K562 (cell line): ENCODE results near the gene TENT4A. TPM values are rescaled to one million over a fixed set of nuclear protein-coding genes. Genes with fewer than 3 reads are reported as not detected.

Source experiments
- ATAC-seq: fragments of 200-7000 bp; cut with Tn5 transposase; 3 replicates; pipeline ENCODE4 v1.9.1; 2020; ENCODE audit warnings: moderate library complexity
- BruUV-seq: library from RNA; stranded (reverse); fragments of 400-500 nt; replicated peaks from 2 replicates; lab custom pipeline; 2021; lab: Mats Ljungman, UMichigan
- CTCF ChIA-PET: fragments of 300-600 bp; formaldehyde crosslinking; extraction: SDS; loops from one replicate; lab custom pipeline; 2021; ENCODE audit warnings: low intra/inter-chr PET ratio; lab: Yijun Ruan, JAX
- POLR2A ChIA-PET: fragments of 300-600, 350-650 bp; sonication (Branson Sonifier 250); formaldehyde crosslinking; extraction: SDS; loops from one replicate; lab custom pipeline; 2021; ENCODE audit warnings: antibody characterized with exemption, inconsistent platforms; lab: Yijun Ruan, JAX
- DNase-seq, 4 experiments: peaks; one replicate each; pipeline versions ENCODE4 v3.0.0 to v3.0.0-alpha.2; 2011 to 2018; ENCODE audit warnings: low spot score in 3 of 4, mixed read lengths in 3 of 4; ENCODE audit errors: extremely low read depth in 1 of 4
- FAIRE-seq: peaks from 2 replicates; lab custom pipeline; 2011; peaks lifted over from hg19 to GRCh38; lab: Jason Lieb, UNC
- H2AFZ ChIP-seq: 2 replicates; pipeline ENCODE4 v1.6.0; 2011; ENCODE audit warnings: low read depth, low read length, control low read depth, inconsistent platforms
- H3K27ac ChIP-seq: fragments of 200-600 bp; 3 replicates; pipeline ENCODE4 v1.8.0; 2011; ENCODE audit warnings: low read depth, mild to moderate bottlenecking, control low read depth, inconsistent platforms, low read length, moderate library complexity, mixed read lengths; ENCODE audit errors: extremely low read depth
- H3K27me3 ChIP-seq, 2 experiments: fragments of 300-600 bp in 1 of 2; 2 replicates in 1 of 2; 3 replicates in 1 of 2; pipeline versions ENCODE4 v1.6.0 to v1.8.0; 2011; ENCODE audit warnings: inconsistent platforms in 2 of 2, low read length in 2 of 2, mild to moderate bottlenecking in 1 of 2, mixed read lengths in 1 of 2, moderate library complexity in 1 of 2; ENCODE audit not compliant: control insufficient read depth in 2 of 2, insufficient read depth in 2 of 2
- H3K36me3 ChIP-seq: fragments of 300-600 bp; 3 replicates; pipeline ENCODE4 v1.8.0; 2011; ENCODE audit warnings: mild to moderate bottlenecking, low read length, inconsistent platforms; ENCODE audit not compliant: control insufficient read depth, insufficient read depth
- H3K4me1 ChIP-seq, 2 experiments: fragments of 200-600 bp in 1 of 2; replicated peaks in 1 of 2; 2 replicates in 1 of 2; 3 replicates in 1 of 2; pipeline versions ENCODE4 v1.5.1 to v1.8.0; 2011; ENCODE audit warnings: inconsistent platforms in 2 of 2, low read length in 2 of 2, mild to moderate bottlenecking in 1 of 2, mixed read lengths in 1 of 2, moderate library complexity in 1 of 2; ENCODE audit not compliant: control insufficient read depth in 2 of 2, insufficient read depth in 2 of 2
- H3K4me2 ChIP-seq: 2 replicates; pipeline ENCODE4 v1.6.1; 2011; ENCODE audit warnings: low read length, control low read depth, inconsistent platforms, mixed read lengths; ENCODE audit not compliant: insufficient read depth
- H3K4me3 ChIP-seq: fragments of 200-600 bp; sonication (generic), shearing (Covaris generic); 2 replicates; pipeline ENCODE4 v1.5.1; 2016; ENCODE audit warnings: control low read depth, inconsistent platforms
- H3K79me2 ChIP-seq: fragments of 200-600 bp; 3 replicates; pipeline ENCODE4 v1.8.0; 2011; ENCODE audit warnings: low read length, inconsistent platforms; ENCODE audit not compliant: control insufficient read depth, insufficient read depth
- H3K9ac ChIP-seq, 2 experiments: 2 replicates each; pipeline versions ENCODE4 v1.6.0 to v1.6.1; 2011; ENCODE audit warnings: low read depth in 2 of 2, low read length in 2 of 2, control low read depth in 1 of 2, inconsistent platforms in 1 of 2, mild to moderate bottlenecking in 1 of 2, mixed read lengths in 1 of 2; ENCODE audit not compliant: insufficient read depth in 1 of 2
- H3K9me1 ChIP-seq: one replicate; pipeline ENCODE4 v1.6.0; 2011; ENCODE audit warnings: inconsistent platforms, mild to moderate bottlenecking, low read length, moderate library complexity; ENCODE audit not compliant: control insufficient read depth, insufficient read depth
- H3K9me3 ChIP-seq: replicated peaks from 2 replicates; pipeline ENCODE4 v1.5.1; 2011; ENCODE audit warnings: low read depth, low read length, inconsistent platforms; ENCODE audit not compliant: control insufficient read depth, insufficient read depth
- H4K20me1 ChIP-seq: replicated peaks from 2 replicates; pipeline ENCODE4 v1.6.1; 2011; ENCODE audit warnings: low read length, inconsistent platforms, mixed read lengths; ENCODE audit not compliant: control insufficient read depth, insufficient read depth
- NR1H2 ChIP-seq: sonication (generic); formaldehyde crosslinking; IDR thresholded peaks from 2 replicates; pipeline ENCODE4 v1.4.0; 2020; ENCODE audit warnings: mild to moderate bottlenecking, missing genetic modification reagents
- NR2F6 ChIP-seq: fragments of 450-650 bp; formaldehyde crosslinking; IDR thresholded peaks from 2 replicates; pipeline ENCODE4 v1.4.0; 2020; ENCODE audit warnings: mild to moderate bottlenecking
- OTX1 ChIP-seq: fragments of 450-650 bp; formaldehyde crosslinking; IDR thresholded peaks from 2 replicates; pipeline ENCODE4 v1.4.0; 2022; ENCODE audit warnings: mild to moderate bottlenecking
- SLC30A9 ChIP-seq: fragments of 250-450 bp; sonication (Bioruptor Pico); IDR thresholded peaks from 2 replicates; pipeline ENCODE4 v1.8.0; 2022; ENCODE audit warnings: mild to moderate bottlenecking, moderate library complexity
- SP2 ChIP-seq: IDR thresholded peaks from 2 replicates; pipeline ENCODE4 v1.6.1; 2011; ENCODE audit warnings: mild to moderate bottlenecking, low read depth, low read length, moderate library complexity; ENCODE audit not compliant: poor library complexity, severe bottlenecking; ENCODE audit errors: extremely low read depth
- ZNF197 ChIP-seq: fragments of 200-800 bp; sonication (Bioruptor generic); IDR thresholded peaks from 2 replicates; pipeline ENCODE4 v1.6.1; 2016; ENCODE audit warnings: low read depth, missing genetic modification characterization, missing compliant biosample characterization
- ZNF347 ChIP-seq: fragments of 450-650 bp; formaldehyde crosslinking; IDR thresholded peaks from 2 replicates; pipeline ENCODE4 v1.4.0; 2020; ENCODE audit warnings: low read depth, mild to moderate bottlenecking, moderate library complexity
- ZNF589 ChIP-seq: fragments of 200-800 bp; sonication (Bioruptor generic); IDR thresholded peaks from 2 replicates; pipeline ENCODE4 v1.6.1; 2016; ENCODE audit warnings: low read depth, missing genetic modification characterization, missing compliant biosample characterization
- WGBS: fragments of 100-300 bp; shearing (Covaris generic); methylation state at CpG from one replicate; pipeline ENCODE4 v1.1.6; 2016; ENCODE audit warnings: low coverage, mixed read lengths; ENCODE audit not compliant: insufficient coverage; ENCODE audit errors: missing lambda C conversion rate; 5-methylcytosine and 5-hydroxymethylcytosine counted together
- in situ Hi-C: fragments of 300-500 bp; cut with MboI; formaldehyde crosslinking; loops from 4 replicates; pipeline ENCODE4 v1.15.0; 2018; ENCODE audit warnings: inconsistent platforms, mixed read lengths
- intact Hi-C: fragments of 100-400 bp; cut with micrococcal nuclease; formaldehyde crosslinking; loops from 2 replicates; pipeline ENCODE4 v1.14.2; 2022
- polyA plus RNA-seq, 8 experiments: library from polyadenylated mRNA; depleted of rRNA in 4 of 8; stranded (reverse) in 5 of 8; unstranded in 3 of 8; fragments of >200 nt; fragmentation: Nextera tagmentation in 2 of 8; fragmentation: Illumina TruSeq in 1 of 8; extraction: Ambion mirVana in 2 of 8; extraction: Trizol in 1 of 8; gene quantifications; 2 replicates each; pipeline versions ENCODE4 v1.2.1 to v1.2.3, GENCODE V29; 2011 to 2014; ENCODE audit warnings: inconsistent platforms in 1 of 8, missing spikeins in 1 of 8
- total RNA-seq, 7 experiments: library from RNA; depleted of rRNA in 6 of 7; stranded (reverse); fragments of >200 nt in 6 of 7; fragmentation: Illumina TruSeq in 2 of 7; extraction: Trizol in 2 of 7; gene quantifications; 2 replicates each; pipeline versions ENCODE4 v1.2.1 to v1.2.3, GENCODE V29; 2011 to 2021; ENCODE audit warnings: low replicate concordance in 1 of 7
- TF ChIP-seq, protein P1 (sequence below): sonication (generic); formaldehyde crosslinking; IDR thresholded peaks from 2 replicates; pipeline ENCODE4 v1.8.1; 2023; ENCODE audit warnings: mild to moderate bottlenecking, missing genetic modification reagents
- TF ChIP-seq, protein P2 (sequence below), 3 experiments: IDR thresholded peaks in 2 of 3; conservative IDR thresholded peaks in 1 of 3; 2 replicates each; pipeline ENCODE4 v1.5.1; 2011 to 2012; ENCODE audit warnings: low read length in 3 of 3, mild to moderate bottlenecking in 3 of 3, control low read depth in 2 of 3, improper control_type of control experiment in 1 of 3, inconsistent platforms in 1 of 3, low read depth in 1 of 3, mixed read lengths in 1 of 3, moderate library complexity in 1 of 3; ENCODE audit not compliant: insufficient read depth in 2 of 3
- TF ChIP-seq, protein P3 (sequence below): fragments of 200-800 bp; sonication (Bioruptor generic); IDR thresholded peaks from 2 replicates; pipeline ENCODE4 v1.6.1; 2017; ENCODE audit warnings: missing genetic modification characterization, missing compliant biosample characterization

The TENT4A gene
- total and polyA plus RNA-seq, 9 of the 15 experiments (the other 6 are each of a cell fraction or from before 2014, with no cell fraction given): 1.3 to 27.3 (median 13.0) TPM

DNA sequence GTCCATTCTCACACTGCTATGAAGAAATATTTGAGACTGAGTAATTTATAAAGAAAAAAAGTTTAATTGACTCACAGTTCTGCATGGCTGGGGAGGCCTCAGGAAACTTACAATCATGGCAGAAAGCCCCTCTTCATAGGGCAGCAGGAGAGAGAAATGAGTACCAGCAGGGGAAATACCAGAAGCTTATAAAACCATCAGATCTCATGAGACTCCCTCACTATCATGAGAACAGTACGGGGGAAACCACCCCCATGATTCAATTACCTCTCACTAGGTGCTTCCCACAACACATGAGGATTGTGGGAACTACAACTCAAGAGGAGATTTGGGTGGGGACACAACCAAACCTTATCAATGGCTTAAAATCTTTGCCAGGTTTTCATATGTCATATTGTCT is 20.3 kb upstream of the TENT4A start:
- Histone ChIP-seq H3K9me3 (no peaks in the 10 kb centered on the region), H3K9me1 (no peaks in the 10 kb centered on the region), H3K4me1 (no peaks in the 10 kb centered on the region), H3K9ac (no peak overlapping the region), H3K79me2 (no peaks in the 10 kb centered on the region), H3K27me3 (peaks cover 7 to 10% of the 10 kb centered on the region in 2 experiments; a peak in 3 of 5 replicates), H3K36me3 (no peaks in the 10 kb centered on the region), H3K4me3 (no peak overlapping the region), H3K27ac (no peak overlapping the region), H2AFZ (no peak overlapping the region), H3K4me2 (no peak overlapping the region), H4K20me1 (no peaks in the 10 kb centered on the region)
- CTCF ChIA-PET: no interaction called here
- 0% methylated on average over 1 of the region's 1 CpG for WGBS
- intact Hi-C loops: no loop called here
- in situ Hi-C loops: no loop called here
- BruUV-seq: no TSS peak
- POLR2A ChIA-PET: interaction anchor here (1.6 kb wide), 1 partner anchor 12 kb away, joined by 3 read pairs; no protein-coding TSS in a partner anchor
- no peak for TF ChIP-seq NR2F6 (CRISPR knock-in tag)
- FAIRE-seq (no peak), ATAC-seq (no peak), DNase-seq (no peak)

GRCh38 chr5:6698696-6699095 is 14.5 kb upstream of the TENT4A start:
- POLR2A ChIA-PET: interaction anchor here (1.2 kb wide), 1 partner anchor 17 kb away, joined by 4 read pairs; no protein-coding TSS in a partner anchor
- H3K9me1 ChIP-seq: no peaks in the 10 kb centered on the region
- TF ChIP-seq ZNF347 (CRISPR knock-in tag): no peak
- no peak for TF ChIP-seq ZNF197 (CRISPR knock-in tag)
- no peak for TF ChIP-seq SLC30A9 (CRISPR knock-in tag)
- no peak for TF ChIP-seq OTX1 (CRISPR knock-in tag)
- no peak for TF ChIP-seq SP2
- TF ChIP-seq, protein P1, sequence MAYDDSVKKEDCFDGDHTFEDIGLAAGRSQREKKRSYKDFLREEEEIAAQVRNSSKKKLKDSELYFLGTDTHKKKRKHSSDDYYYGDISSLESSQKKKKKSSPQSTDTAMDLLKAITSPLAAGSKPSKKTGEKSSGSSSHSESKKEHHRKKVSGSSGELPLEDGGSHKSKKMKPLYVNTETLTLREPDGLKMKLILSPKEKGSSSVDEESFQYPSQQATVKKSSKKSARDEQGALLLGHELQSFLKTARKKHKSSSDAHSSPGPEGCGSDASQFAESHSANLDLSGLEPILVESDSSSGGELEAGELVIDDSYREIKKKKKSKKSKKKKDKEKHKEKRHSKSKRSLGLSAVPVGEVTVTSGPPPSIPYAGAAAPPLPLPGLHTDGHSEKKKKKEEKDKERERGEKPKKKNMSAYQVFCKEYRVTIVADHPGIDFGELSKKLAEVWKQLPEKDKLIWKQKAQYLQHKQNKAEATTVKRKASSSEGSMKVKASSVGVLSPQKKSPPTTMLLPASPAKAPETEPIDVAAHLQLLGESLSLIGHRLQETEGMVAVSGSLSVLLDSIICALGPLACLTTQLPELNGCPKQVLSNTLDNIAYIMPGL (CRISPR knock-in tag): no peak
- TF ChIP-seq NR1H2 (CRISPR knock-in tag): no peak
- TF ChIP-seq, protein P2, sequence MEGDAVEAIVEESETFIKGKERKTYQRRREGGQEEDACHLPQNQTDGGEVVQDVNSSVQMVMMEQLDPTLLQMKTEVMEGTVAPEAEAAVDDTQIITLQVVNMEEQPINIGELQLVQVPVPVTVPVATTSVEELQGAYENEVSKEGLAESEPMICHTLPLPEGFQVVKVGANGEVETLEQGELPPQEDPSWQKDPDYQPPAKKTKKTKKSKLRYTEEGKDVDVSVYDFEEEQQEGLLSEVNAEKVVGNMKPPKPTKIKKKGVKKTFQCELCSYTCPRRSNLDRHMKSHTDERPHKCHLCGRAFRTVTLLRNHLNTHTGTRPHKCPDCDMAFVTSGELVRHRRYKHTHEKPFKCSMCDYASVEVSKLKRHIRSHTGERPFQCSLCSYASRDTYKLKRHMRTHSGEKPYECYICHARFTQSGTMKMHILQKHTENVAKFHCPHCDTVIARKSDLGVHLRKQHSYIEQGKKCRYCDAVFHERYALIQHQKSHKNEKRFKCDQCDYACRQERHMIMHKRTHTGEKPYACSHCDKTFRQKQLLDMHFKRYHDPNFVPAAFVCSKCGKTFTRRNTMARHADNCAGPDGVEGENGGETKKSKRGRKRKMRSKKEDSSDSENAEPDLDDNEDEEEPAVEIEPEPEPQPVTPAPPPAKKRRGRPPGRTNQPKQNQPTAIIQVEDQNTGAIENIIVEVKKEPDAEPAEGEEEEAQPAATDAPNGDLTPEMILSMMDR (IDR thresholded peaks at IDR 0.05 in 2 of 3, conservative IDR thresholded peaks at IDR 0.05 in 1 of 3; ENCODE audit: insufficient read depth in 2 of 3, low read depth in 1 of 3, low read length in 3 of 3): no peak
- no peak for TF ChIP-seq ZNF589 (CRISPR knock-in tag)
- TF ChIP-seq, protein P3, sequence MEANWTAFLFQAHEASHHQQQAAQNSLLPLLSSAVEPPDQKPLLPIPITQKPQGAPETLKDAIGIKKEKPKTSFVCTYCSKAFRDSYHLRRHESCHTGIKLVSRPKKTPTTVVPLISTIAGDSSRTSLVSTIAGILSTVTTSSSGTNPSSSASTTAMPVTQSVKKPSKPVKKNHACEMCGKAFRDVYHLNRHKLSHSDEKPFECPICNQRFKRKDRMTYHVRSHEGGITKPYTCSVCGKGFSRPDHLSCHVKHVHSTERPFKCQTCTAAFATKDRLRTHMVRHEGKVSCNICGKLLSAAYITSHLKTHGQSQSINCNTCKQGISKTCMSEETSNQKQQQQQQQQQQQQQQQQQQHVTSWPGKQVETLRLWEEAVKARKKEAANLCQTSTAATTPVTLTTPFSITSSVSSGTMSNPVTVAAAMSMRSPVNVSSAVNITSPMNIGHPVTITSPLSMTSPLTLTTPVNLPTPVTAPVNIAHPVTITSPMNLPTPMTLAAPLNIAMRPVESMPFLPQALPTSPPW (CRISPR knock-in tag): no peak

More at GRCh38 chr5:6698696-6699095, 14.5 kb upstream of the TENT4A start:
- no peak overlapping the region for H3K9ac ChIP-seq
- no peaks in the 10 kb centered on the region for H3K36me3 ChIP-seq
- intact Hi-C loops: no loop called here
- no peaks in the 10 kb centered on the region for H3K4me1 ChIP-seq
- FAIRE-seq: no peak
- no peak for DNase-seq
- H3K79me2 ChIP-seq: no peaks in the 10 kb centered on the region
- H3K4me3 ChIP-seq: no peak overlapping the region
- BruUV-seq: no TSS peak
- CTCF ChIA-PET: no interaction called here
- no peak for ATAC-seq
- H3K27ac ChIP-seq: no peak overlapping the region
- H4K20me1 ChIP-seq: no peaks in the 10 kb centered on the region
- in situ Hi-C loops: no loop called here
- no peak overlapping the region for H3K4me2 ChIP-seq
- no peak overlapping the region for H2AFZ ChIP-seq
- peaks cover 33 to 37% of the 10 kb centered on the region in 2 experiments for H3K27me3 ChIP-seq
- 0% methylated on average over 1 of the region's 1 CpG for WGBS
- H3K9me3 ChIP-seq: no peaks in the 10 kb centered on the region
